ENCODE measurements around the gene RAMP2. TPM values are rescaled to one million over a fixed set of nuclear protein-coding genes. Genes with fewer than 3 reads are reported as not detected.

The RAMP2 gene
- total and polyA plus RNA-seq, 2 of the 4 experiments (the other 2 are of a cell fraction): 0.18 to 2.5 TPM

DNA sequence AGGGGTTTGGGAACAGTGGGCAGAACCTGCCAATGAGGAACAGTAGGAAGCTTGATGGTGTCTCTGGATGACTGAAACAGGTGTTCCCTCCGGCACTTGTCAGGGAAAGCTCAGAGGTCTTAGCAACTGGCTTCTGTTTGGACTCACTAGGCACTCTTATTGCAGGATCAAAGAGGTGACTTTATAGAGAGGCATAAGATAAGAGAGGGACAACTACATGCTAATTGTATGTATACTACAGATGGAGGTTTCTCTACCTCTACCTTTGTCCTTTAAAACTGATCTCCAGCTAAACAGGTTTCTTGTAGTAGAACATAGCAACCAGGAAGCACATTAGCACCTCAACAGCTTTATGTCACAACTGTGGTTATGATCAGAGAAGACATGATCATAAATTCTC is 45.2 kb downstream of the RAMP2 start:
- POLR2A ChIA-PET (ENCODE audit: unreplicated experiment): no interaction called here
- BruUV-seq (replicated peaks): no TSS peak

More for the DNA sequence above, 45.2 kb downstream of the RAMP2 start:
- H3K9me1 ChIP-seq (ENCODE audit: insufficient read depth, low read length): peaks cover 5% of the 10 kb centered on the region; the same call in 1 of the 2 replicates
- peaks cover 2% of the 10 kb centered on the region for H3K36me3 ChIP-seq (ENCODE audit: control insufficient read depth, insufficient read depth, low read length)
- H3K56ac ChIP-seq (ENCODE audit: extremely low read depth, insufficient read depth, low read length): no peak overlapping the region
- no peak overlapping the region for H3K18ac ChIP-seq (ENCODE audit: low read depth, low read length)
- no peak overlapping the region for H2AFZ ChIP-seq (replicated peaks; ENCODE audit: low read length, poor library complexity)
- no peak overlapping the region for H4K91ac ChIP-seq (ENCODE audit: insufficient read depth, low read depth, low read length)
- no peak overlapping the region for H2BK120ac ChIP-seq (ENCODE audit: low read depth, low read length)
- intact Hi-C loops (cut with micrococcal nuclease) (no loop called here), in situ Hi-C loops (cut with MboI; ENCODE audit: low sequenced_read_pairs) (no loop called here), dilution Hi-C loops (cut with HindIII; ENCODE audit: low sequenced_read_pairs, unreplicated experiment) (no loop called here)
- H2BK15ac ChIP-seq (ENCODE audit: low read depth, low read length): no peak overlapping the region
- no peaks in the 10 kb centered on the region for H3K79me1 ChIP-seq (ENCODE audit: low read depth in 1 of 2, low read length in 2 of 2)
- DNase-seq: no peak
- H2AK5ac ChIP-seq (ENCODE audit: low read depth, low read length): no peak overlapping the region
- no peak overlapping the region for H3K27ac ChIP-seq (ENCODE audit: insufficient read depth, low read length)
- CTCF ChIA-PET: no interaction called here
- peaks cover 3% of the 10 kb centered on the region; the same call in 1 of the 2 replicates for H3K4me1 ChIP-seq (ENCODE audit: control insufficient read depth, insufficient read depth, low read length)
- H3K4ac ChIP-seq (ENCODE audit: low read depth, low read length): no peak overlapping the region
- no peak overlapping the region for H3K9ac ChIP-seq (ENCODE audit: low read depth, low read length)
- H4K5ac ChIP-seq (ENCODE audit: low read depth, low read length): no peak overlapping the region
- no peaks in the 10 kb centered on the region for H4K20me1 ChIP-seq (ENCODE audit: insufficient read depth, low read length)
- H3K27me3 ChIP-seq (ENCODE audit: control insufficient read depth, insufficient read depth, low read length): no peaks in the 10 kb centered on the region
- H3K4me3 ChIP-seq (ENCODE audit: insufficient read depth, low read depth, low read length): no peak overlapping the region
- no peaks in the 10 kb centered on the region for H3K9me3 ChIP-seq (ENCODE audit: control insufficient read depth, insufficient read depth, low read length)
- no peak for TF ChIP-seq POLR2A (IDR thresholded peaks at IDR 0.05; ENCODE audit: low read depth, low read length)
- no peak for TF ChIP-seq RAD21 (IDR thresholded peaks at IDR 0.05; ENCODE audit: low read length)
- TF ChIP-seq SMC3 (IDR thresholded peaks at IDR 0.05; ENCODE audit: low read depth, low read length): no peak
- no peak for TF ChIP-seq CHD1 (IDR thresholded peaks at IDR 0.05; ENCODE audit: low read depth, low read length)
- no peak for TF ChIP-seq MXI1 (IDR thresholded peaks at IDR 0.05; ENCODE audit: borderline replicate concordance, low read depth, low read length)
- TF ChIP-seq FOS (IDR thresholded peaks at IDR 0.05; ENCODE audit: low read depth, low read length): no peak
- TF ChIP-seq, protein P1, sequence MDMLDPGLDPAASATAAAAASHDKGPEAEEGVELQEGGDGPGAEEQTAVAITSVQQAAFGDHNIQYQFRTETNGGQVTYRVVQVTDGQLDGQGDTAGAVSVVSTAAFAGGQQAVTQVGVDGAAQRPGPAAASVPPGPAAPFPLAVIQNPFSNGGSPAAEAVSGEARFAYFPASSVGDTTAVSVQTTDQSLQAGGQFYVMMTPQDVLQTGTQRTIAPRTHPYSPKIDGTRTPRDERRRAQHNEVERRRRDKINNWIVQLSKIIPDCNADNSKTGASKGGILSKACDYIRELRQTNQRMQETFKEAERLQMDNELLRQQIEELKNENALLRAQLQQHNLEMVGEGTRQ (IDR thresholded peaks at IDR 0.05; ENCODE audit: low read depth, low read length): no peak
- TF ChIP-seq CEBPB (IDR thresholded peaks at IDR 0.05; ENCODE audit: low read depth, low read length): no peak
- no peak for TF ChIP-seq RCOR1 (IDR thresholded peaks at IDR 0.05; ENCODE audit: insufficient replicate concordance, low read length)
- TF ChIP-seq BHLHE40 (IDR thresholded peaks at IDR 0.05; ENCODE audit: low read depth, low read length): no peak
- no peak for TF ChIP-seq MAZ (IDR thresholded peaks at IDR 0.05; ENCODE audit: borderline replicate concordance, low read depth, low read length)
- TF ChIP-seq, protein P2, sequence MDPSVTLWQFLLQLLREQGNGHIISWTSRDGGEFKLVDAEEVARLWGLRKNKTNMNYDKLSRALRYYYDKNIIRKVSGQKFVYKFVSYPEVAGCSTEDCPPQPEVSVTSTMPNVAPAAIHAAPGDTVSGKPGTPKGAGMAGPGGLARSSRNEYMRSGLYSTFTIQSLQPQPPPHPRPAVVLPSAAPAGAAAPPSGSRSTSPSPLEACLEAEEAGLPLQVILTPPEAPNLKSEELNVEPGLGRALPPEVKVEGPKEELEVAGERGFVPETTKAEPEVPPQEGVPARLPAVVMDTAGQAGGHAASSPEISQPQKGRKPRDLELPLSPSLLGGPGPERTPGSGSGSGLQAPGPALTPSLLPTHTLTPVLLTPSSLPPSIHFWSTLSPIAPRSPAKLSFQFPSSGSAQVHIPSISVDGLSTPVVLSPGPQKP (IDR thresholded peaks at IDR 0.05; ENCODE audit: borderline replicate concordance, low read depth, low read length): no peak
- no peak overlapping the region for H4K8ac ChIP-seq (ENCODE audit: low read depth in 2 of 2, low read length in 2 of 2)
- no peak overlapping the region for H3K23ac ChIP-seq (ENCODE audit: low read depth, low read length)
- H2AK9ac ChIP-seq (replicated peaks; ENCODE audit: low read depth, low read length, poor library complexity): no peak overlapping the region
- no peak overlapping the region for H3K14ac ChIP-seq (replicated peaks; ENCODE audit: low read depth, low read length)
- no CpG with 5 or more reads among the region's 1 CpG for WGBS, 2 experiments (ENCODE audit: extremely low coverage in 2 of 2, insufficient read length in 1 of 2)
- no peak for ATAC-seq (ENCODE audit: low read depth)
- no peak overlapping the region for H2BK20ac ChIP-seq (ENCODE audit: low read depth, low read length)
- no peak overlapping the region for H2BK5ac ChIP-seq (ENCODE audit: low read depth, low read length, poor library complexity, severe bottlenecking)
- no peak overlapping the region for H3K4me2 ChIP-seq (ENCODE audit: low read depth, low read length)
